HEK293 (cell line): ENCODE data around the gene LARP6.

Source experiments
- CTCF ChIA-PET: fragments of 350-600 bp; formaldehyde crosslinking; extraction: SDS; loops from one replicate; lab custom pipeline; 2021; ENCODE audit warnings: antibody characterized with exemption; lab: Yijun Ruan, JAX
- POLR2A ChIA-PET: fragments of 300-600 bp; formaldehyde crosslinking; extraction: SDS; loops from one replicate; lab custom pipeline; 2020; ENCODE audit warnings: antibody characterized with exemption, inconsistent platforms; lab: Yijun Ruan, JAX
- H3K27ac ChIP-seq: fragments of 200-500 bp; sonication (Bioruptor generic); 2 replicates; pipeline ENCODE4 v1.5.1; 2014; ENCODE audit warnings: low read depth, low read length, control low read depth, inconsistent platforms; ENCODE audit errors: extremely low read depth
- H3K36me3 ChIP-seq, 2 experiments: fragments of 200-500 bp in 1 of 2; sonication (Bioruptor generic) in 1 of 2; 1 replicate in 1 of 2; 2 replicates in 1 of 2; pipeline ENCODE4 v1.5.1; 2014 to 2017; ENCODE audit warnings: inconsistent platforms in 2 of 2, low read length in 2 of 2; ENCODE audit not compliant: control insufficient read depth in 2 of 2, insufficient read depth in 1 of 2
- H3K4me1 ChIP-seq: fragments of 200-500 bp; sonication (Bioruptor generic); 2 replicates; pipeline ENCODE4 v1.5.1; 2014; ENCODE audit warnings: mild to moderate bottlenecking, low read length, inconsistent platforms; ENCODE audit not compliant: control insufficient read depth, insufficient read depth
- H3K4me3 ChIP-seq: 2 replicates; pipeline ENCODE4 v1.5.1; 2011; ENCODE audit warnings: low read depth, mild to moderate bottlenecking, control low read depth, low read length, moderate library complexity
- H3K9me3 ChIP-seq: fragments of 200-500 bp; sonication (Bioruptor generic); 2 replicates; pipeline ENCODE4 v1.5.1; 2014; ENCODE audit warnings: low read depth, low read length, inconsistent platforms; ENCODE audit not compliant: control insufficient read depth, insufficient read depth
- CTCF ChIP-seq: fragments of 450-650 bp; formaldehyde crosslinking; IDR thresholded peaks from 2 replicates; pipeline ENCODE4 v1.5.1; 2016; ENCODE audit warnings: missing biosample characterization, missing genetic modification characterization
- FEZF1 ChIP-seq: fragments of 450-650 bp; formaldehyde crosslinking; IDR thresholded peaks from 2 replicates; pipeline ENCODE4 v1.5.1; 2016; ENCODE audit warnings: missing biosample characterization, missing genetic modification characterization
- HOXD13 ChIP-seq: sonication (generic); formaldehyde crosslinking; IDR thresholded peaks from 2 replicates; pipeline ENCODE4 v1.8.0; 2022; ENCODE audit warnings: missing genetic modification reagents, borderline replicate concordance
- INSM2 ChIP-seq: fragments of 450-650 bp; formaldehyde crosslinking; IDR thresholded peaks from 2 replicates; pipeline ENCODE4 v1.5.1; 2016; ENCODE audit warnings: missing biosample characterization, missing genetic modification characterization
- KLF7 ChIP-seq: fragments of 450-650 bp; formaldehyde crosslinking; IDR thresholded peaks from 2 replicates; pipeline ENCODE4 v1.5.1; 2016; ENCODE audit warnings: missing biosample characterization, missing genetic modification characterization, borderline replicate concordance
- MYNN ChIP-seq: fragments of 450-650 bp; formaldehyde crosslinking; IDR thresholded peaks from 2 replicates; pipeline ENCODE4 v1.5.1; 2016; ENCODE audit warnings: missing biosample characterization, missing genetic modification characterization, borderline replicate concordance
- RBAK ChIP-seq: fragments of 450-650 bp; formaldehyde crosslinking; IDR thresholded peaks from 2 replicates; pipeline ENCODE4 v1.5.1; 2016; ENCODE audit warnings: missing biosample characterization, missing genetic modification characterization
- SALL2 ChIP-seq: fragments of 450-650 bp; formaldehyde crosslinking; IDR thresholded peaks from 2 replicates; pipeline ENCODE4 v1.5.0; 2017; ENCODE audit warnings: missing biosample characterization, mild to moderate bottlenecking, missing genetic modification characterization, borderline replicate concordance
- SETDB1 ChIP-seq: IDR thresholded peaks from one replicate; pipeline ENCODE4 v1.6.1; 2017; ENCODE audit warnings: mild to moderate bottlenecking, low read length, moderate library complexity, mixed read lengths; ENCODE audit not compliant: insufficient read length
- SP2 ChIP-seq: fragments of 450-650 bp; formaldehyde crosslinking; IDR thresholded peaks from 2 replicates; pipeline ENCODE4 v1.5.1; 2016; ENCODE audit warnings: missing biosample characterization, missing genetic modification characterization
- TSHZ1 ChIP-seq: fragments of 450-650 bp; formaldehyde crosslinking; IDR thresholded peaks from 2 replicates; pipeline ENCODE4 v1.5.1; 2016; ENCODE audit warnings: missing biosample characterization, missing genetic modification characterization, borderline replicate concordance
- ZBTB17 ChIP-seq: fragments of 450-650 bp; formaldehyde crosslinking; IDR thresholded peaks from 2 replicates; pipeline ENCODE4 v1.5.1; 2016; ENCODE audit warnings: missing biosample characterization, missing genetic modification characterization
- ZBTB20 ChIP-seq: fragments of 450-650 bp; formaldehyde crosslinking; IDR thresholded peaks from 2 replicates; pipeline ENCODE4 v1.5.1; 2016; ENCODE audit warnings: missing biosample characterization, missing genetic modification characterization
- ZBTB21 ChIP-seq: fragments of 450-650 bp; formaldehyde crosslinking; IDR thresholded peaks from 2 replicates; pipeline ENCODE4 v1.5.1; 2017; ENCODE audit warnings: missing biosample characterization, missing genetic modification characterization
- ZNF10 ChIP-seq: fragments of 450-650 bp; formaldehyde crosslinking; IDR thresholded peaks from 2 replicates; pipeline ENCODE4 v1.5.1; 2017; ENCODE audit warnings: missing biosample characterization, missing genetic modification characterization
- ZNF121 ChIP-seq: fragments of 450-650 bp; formaldehyde crosslinking; IDR thresholded peaks from 2 replicates; pipeline ENCODE4 v1.5.1; 2016; ENCODE audit warnings: missing biosample characterization, missing genetic modification characterization
- ZNF155 ChIP-seq: fragments of 450-650 bp; formaldehyde crosslinking; IDR thresholded peaks from 2 replicates; pipeline ENCODE4 v1.5.1; 2016; ENCODE audit warnings: missing biosample characterization, missing genetic modification characterization
- ZNF175 ChIP-seq: fragments of 450-650 bp; formaldehyde crosslinking; IDR thresholded peaks from 2 replicates; pipeline ENCODE4 v1.5.1; 2016; ENCODE audit warnings: missing biosample characterization, missing genetic modification characterization
- ZNF223 ChIP-seq: fragments of 450-650 bp; formaldehyde crosslinking; IDR thresholded peaks from 2 replicates; pipeline ENCODE4 v1.5.1; 2016; ENCODE audit warnings: missing biosample characterization, missing genetic modification characterization
- ZNF335 ChIP-seq: fragments of 450-650 bp; formaldehyde crosslinking; conservative IDR thresholded peaks from 2 replicates; pipeline ENCODE4 v1.5.1; 2016; ENCODE audit warnings: missing biosample characterization, missing genetic modification characterization
- ZNF391 ChIP-seq: fragments of 450-650 bp; formaldehyde crosslinking; IDR thresholded peaks from 2 replicates; pipeline ENCODE4 v1.5.1; 2016; ENCODE audit warnings: low read depth, missing biosample characterization, missing genetic modification characterization, borderline replicate concordance
- ZNF518A ChIP-seq: fragments of 450-650 bp; formaldehyde crosslinking; conservative IDR thresholded peaks from 2 replicates; pipeline ENCODE4 v1.5.1; 2016; ENCODE audit warnings: low read depth, missing biosample characterization, missing genetic modification characterization
- ZNF664 ChIP-seq: fragments of 450-650 bp; formaldehyde crosslinking; IDR thresholded peaks from 2 replicates; pipeline ENCODE4 v1.5.1; 2016; ENCODE audit warnings: missing biosample characterization, missing genetic modification characterization
- ZNF707 ChIP-seq: fragments of 450-650 bp; formaldehyde crosslinking; IDR thresholded peaks from 2 replicates; pipeline ENCODE4 v1.5.1; 2016; ENCODE audit warnings: missing biosample characterization, missing genetic modification characterization
- ZNF785 ChIP-seq: fragments of 450-650 bp; formaldehyde crosslinking; IDR thresholded peaks from 2 replicates; pipeline ENCODE4 v1.5.1; 2016; ENCODE audit warnings: missing biosample characterization, missing genetic modification characterization

Gene LARP6

GRCh38 chr15:70855764-70856163, 1.8 kb upstream of the LARP6 start:
- peaks cover 9% of the 10 kb centered on the region for H3K4me1 ChIP-seq
- H3K4me3 ChIP-seq: no peak overlapping the region
- H3K27ac ChIP-seq: no peak overlapping the region
- peaks cover 8 to 14% of the 10 kb centered on the region in 2 experiments; a peak in 2 of 3 replicates for H3K36me3 ChIP-seq
- ChIA-PET CTCF (interaction anchor here (0.6 to 3.0 kb wide), 7 partner anchors 14 to 133 kb away, joined by 3 to 11 read pairs (median 7); no protein-coding TSS in a partner anchor), POLR2A (no interaction called here)
- H3K9me3 ChIP-seq: no peaks in the 10 kb centered on the region
- TF ChIP-seq FEZF1 (peak; percentile 88), INSM2 (no peak), ZBTB20 (tag by site-specific recombination) (no peak), HOXD13 (CRISPR knock-in tag) (no peak), ZNF785 (no peak), ZNF664 (tag by site-specific recombination) (peak; percentile 98), ZNF391 (tag by site-specific recombination) (no peak), ZNF707 (tag by site-specific recombination) (no peak)

- CTCF ChIA-PET: interaction anchor here (0.6 to 3.0 kb wide), 9 partner anchors 9 to 158 kb away, joined by 3 to 10 read pairs (median 3); no protein-coding TSS in a partner anchor
- peak overlapping the region; percentile 76 for H3K4me3 ChIP-seq
- peak overlapping the region; percentile 93 for H3K27ac ChIP-seq
- no peaks in the 10 kb centered on the region for H3K9me3 ChIP-seq
- H3K4me1 ChIP-seq: peaks cover 9% of the 10 kb centered on the region
- POLR2A ChIA-PET: interaction anchor here (0.6 to 1.6 kb wide), 7 partner anchors 9 to 141 kb away, joined by 3 to 8 read pairs (median 4); no protein-coding TSS in a partner anchor
- H3K36me3 ChIP-seq: peaks cover 9 to 22% of the 10 kb centered on the region in 2 experiments; a peak in 2 of 3 replicates
- TF ChIP-seq ZBTB21 (no peak), TSHZ1 (tag by site-specific recombination) (no peak), ZNF121 (tag by site-specific recombination) (no peak), SALL2 (no peak), ZNF335 (0 out of 2 replicates have a peak, but pooled peaks have one; percentile 6), ZNF175 (tag by site-specific recombination) (no peak), ZNF223 (tag by site-specific recombination) (no peak), SETDB1 (no peak), MYNN (no peak), ZNF10 (tag by site-specific recombination) (no peak), KLF7 (tag by site-specific recombination) (no peak), CTCF (tag by site-specific recombination) (no peak), ZNF518A (no peak), ZBTB17 (tag by site-specific recombination) (peak; percentile 99), ZNF155 (no peak), ZBTB20 (tag by site-specific recombination) (no peak), RBAK (tag by site-specific recombination) (no peak), SP2 (no peak)
Measured at GRCh38 chr15:70854666-70854976, 664 bp upstream of the LARP6 start.
